Tibial nerve (tissue), 4 donors: ENCODE results near the gene PDCD4. TPM values are rescaled to one million over a fixed set of nuclear protein-coding genes. Genes with fewer than 3 reads are reported as not detected.
A peak's percentile ranks its signal among the peaks of the same experiment; 100 is the strongest.

ENCODE experiments used
- DNase-seq, 2 donors: peaks; one replicate each; pipeline ENCODE4 v3.0.0-alpha.2; 2019; ENCODE audit warnings: low spot score in 2 of 2
- H3K27ac ChIP-seq, 4 donors: fragments of 200-600 bp; sonication (generic) in 3 of 4; one replicate each; pipeline ENCODE4 v1.5.1; 2017 to 2019; ENCODE audit warnings: mild to moderate bottlenecking in 1 of 4
- H3K27me3 ChIP-seq, 2 donors: fragments of 200-600 bp; sonication (generic) in 1 of 2; one replicate each; pipeline versions ENCODE4 v1.5.1 to v1.6.0; 2017 to 2019
- H3K36me3 ChIP-seq, 3 donors: fragments of 200-600 bp; sonication (generic); one replicate each; pipeline ENCODE4 v1.5.1; 2018 to 2019
- H3K4me1 ChIP-seq, 4 donors: fragments of 200-600 bp; sonication (generic) in 3 of 4; one replicate each; pipeline ENCODE4 v1.5.1; 2017 to 2019
- H3K4me3 ChIP-seq, 4 donors: fragments of 200-600 bp; sonication (generic) in 3 of 4; one replicate each; pipeline ENCODE4 v1.5.1; 2017 to 2019; ENCODE audit warnings: mild to moderate bottlenecking in 1 of 4, moderate library complexity in 1 of 4
- H3K9me3 ChIP-seq, 4 donors: fragments of 200-600 bp; sonication (generic) in 3 of 4; one replicate each; pipeline ENCODE4 v1.5.1; 2017 to 2019
- EP300 ChIP-seq, 2 donors: sonication (generic); formaldehyde crosslinking; IDR thresholded peaks; one replicate each; pipeline ENCODE4 v1.6.1; 2017; ENCODE audit warnings: antibody characterized with exemption in 2 of 2, mild to moderate bottlenecking in 1 of 2
- POLR2A ChIP-seq, 2 donors: fragments of 450-650 bp; IDR thresholded peaks; one replicate each; pipeline ENCODE4 v1.6.1; 2017; ENCODE audit warnings: antibody characterized with exemption in 2 of 2, mild to moderate bottlenecking in 2 of 2, moderate library complexity in 2 of 2
- WGBS, 2 donors: methylation state at CpG; one replicate each; pipeline ENCODE4 v1.1.5; 2018; 5-methylcytosine and 5-hydroxymethylcytosine counted together
- total RNA-seq, 4 donors: library from RNA; depleted of rRNA; stranded (reverse); fragments of >200 nt; gene quantifications; one replicate each; pipeline ENCODE4 v1.1.0, GENCODE V29; 2016
- TF ChIP-seq, protein P1 (sequence below), 5 experiments: fragments of 200-600 bp in 3 of 5; fragments of 450-650 bp in 2 of 5; sonication (generic) in 3 of 5; IDR thresholded peaks; one replicate each; pipeline ENCODE4 v1.5.1; 2016 to 2019; ENCODE audit warnings: antibody characterized with exemption in 5 of 5, mild to moderate bottlenecking in 3 of 5, moderate library complexity in 2 of 5

PDCD4 gene
- total RNA-seq, 4 donors from 2014 or later = 68.6 to 109 (median 82.7) TPM

DNA sequence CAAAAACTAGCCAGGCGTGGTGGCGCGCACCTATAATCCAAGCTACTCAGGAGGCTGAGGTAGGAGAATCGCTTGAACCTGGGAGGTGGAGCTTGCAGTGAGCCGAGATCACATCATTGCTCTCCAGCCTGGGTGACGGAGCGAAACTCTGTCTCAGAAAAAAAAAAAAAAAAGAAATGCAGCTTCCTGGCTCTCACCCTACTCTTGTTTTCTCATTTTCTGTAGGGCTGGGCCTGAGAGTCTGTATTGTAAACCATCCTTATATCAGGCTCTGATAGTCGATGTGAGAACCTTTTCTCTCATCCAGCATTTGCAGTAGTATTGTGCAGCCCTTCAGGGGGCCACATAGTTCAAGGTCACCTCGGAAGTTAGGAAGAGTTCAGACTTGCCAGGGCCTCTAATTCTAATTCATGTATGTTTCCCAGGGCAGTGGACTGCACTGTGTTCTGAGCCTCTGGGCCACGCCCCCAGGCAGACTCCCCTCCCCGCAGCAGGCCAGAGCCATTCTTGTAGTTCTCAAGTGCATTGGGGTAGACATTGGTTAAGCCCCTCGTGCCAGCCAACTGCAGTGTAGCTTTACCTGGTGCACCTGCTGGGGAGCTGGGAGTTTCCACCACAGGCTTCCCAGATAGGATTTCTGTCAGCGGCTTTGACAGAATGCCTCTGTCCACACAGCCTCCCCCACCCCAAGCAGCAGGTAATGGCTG is 38.3 kb upstream of the PDCD4 start:
- Histone ChIP-seq H3K4me1 (peaks cover 0 to 38% (median 11%) of the 10 kb centered on the region in 4 donors), H3K4me3 (no peak overlapping the region), H3K27me3 (no peaks in the 10 kb centered on the region), H3K27ac (no peak overlapping the region), H3K9me3 (no peaks in the 10 kb centered on the region), H3K36me3 (no peaks in the 10 kb centered on the region)
- WGBS, 2 donors = 86% methylated on average over 12 of the region's 13 CpGs
- no peak for DNase-seq
- TF ChIP-seq EP300 (IDR thresholded peaks at IDR 0.05) (no peak), POLR2A (IDR thresholded peaks at IDR 0.05) (no peak)
- TF ChIP-seq, protein P1, sequence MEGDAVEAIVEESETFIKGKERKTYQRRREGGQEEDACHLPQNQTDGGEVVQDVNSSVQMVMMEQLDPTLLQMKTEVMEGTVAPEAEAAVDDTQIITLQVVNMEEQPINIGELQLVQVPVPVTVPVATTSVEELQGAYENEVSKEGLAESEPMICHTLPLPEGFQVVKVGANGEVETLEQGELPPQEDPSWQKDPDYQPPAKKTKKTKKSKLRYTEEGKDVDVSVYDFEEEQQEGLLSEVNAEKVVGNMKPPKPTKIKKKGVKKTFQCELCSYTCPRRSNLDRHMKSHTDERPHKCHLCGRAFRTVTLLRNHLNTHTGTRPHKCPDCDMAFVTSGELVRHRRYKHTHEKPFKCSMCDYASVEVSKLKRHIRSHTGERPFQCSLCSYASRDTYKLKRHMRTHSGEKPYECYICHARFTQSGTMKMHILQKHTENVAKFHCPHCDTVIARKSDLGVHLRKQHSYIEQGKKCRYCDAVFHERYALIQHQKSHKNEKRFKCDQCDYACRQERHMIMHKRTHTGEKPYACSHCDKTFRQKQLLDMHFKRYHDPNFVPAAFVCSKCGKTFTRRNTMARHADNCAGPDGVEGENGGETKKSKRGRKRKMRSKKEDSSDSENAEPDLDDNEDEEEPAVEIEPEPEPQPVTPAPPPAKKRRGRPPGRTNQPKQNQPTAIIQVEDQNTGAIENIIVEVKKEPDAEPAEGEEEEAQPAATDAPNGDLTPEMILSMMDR (IDR thresholded peaks at IDR 0.05) = no peak

GRCh38 chr10:110833941-110834628 is 37.6 kb upstream of the PDCD4 start:
- TF ChIP-seq, protein P1 (IDR thresholded peaks at IDR 0.05) = no peak
- TF ChIP-seq POLR2A (IDR thresholded peaks at IDR 0.05) = no peak
- TF ChIP-seq EP300 (IDR thresholded peaks at IDR 0.05) = no peak
- Histone ChIP-seq H3K27me3 (no peaks in the 10 kb centered on the region), H3K27ac (peak overlapping the region in 1 of 4 donors; percentile 37), H3K4me3 (no peak overlapping the region), H3K36me3 (no peaks in the 10 kb centered on the region), H3K9me3 (no peaks in the 10 kb centered on the region), H3K4me1 (peaks cover 0 to 42% (median 11%) of the 10 kb centered on the region in 4 donors)
- WGBS, 2 donors = 85 to 86% methylated on average over 14 of the region's 14 CpGs
- no peak for DNase-seq

GRCh38 chr10:110834629-110835301 is 37.0 kb upstream of the PDCD4 start:
- WGBS, 2 donors = 47 to 49% methylated on average over 6 of the region's 6 CpGs
- Histone ChIP-seq H3K4me1 (peaks cover 0 to 44% (median 11%) of the 10 kb centered on the region in 4 donors), H3K27ac (peak overlapping the region in 1 of 4 donors; percentile 37), H3K4me3 (no peak overlapping the region), H3K27me3 (no peaks in the 10 kb centered on the region), H3K36me3 (no peaks in the 10 kb centered on the region), H3K9me3 (no peaks in the 10 kb centered on the region)
- no peak for TF ChIP-seq POLR2A (IDR thresholded peaks at IDR 0.05)
- TF ChIP-seq, protein P1 (IDR thresholded peaks at IDR 0.05) = no peak
- no peak for TF ChIP-seq EP300 (IDR thresholded peaks at IDR 0.05)
- no peak for DNase-seq

GRCh38 chr10:110835841-110836240 is 35.9 kb upstream of the PDCD4 start:
- TF ChIP-seq, protein P1 (IDR thresholded peaks at IDR 0.05) = no peak
- TF ChIP-seq EP300 (IDR thresholded peaks at IDR 0.05) (no peak), POLR2A (IDR thresholded peaks at IDR 0.05) (no peak)
- WGBS, 2 donors = 61 to 69% methylated on average over 7 of the region's 7 CpGs
- no peak for DNase-seq
- H3K4me3 ChIP-seq = no peak overlapping the region
- H3K27me3 ChIP-seq = no peaks in the 10 kb centered on the region
- peaks cover 0 to 55% (median 14%) of the 10 kb centered on the region in 4 donors for H3K4me1 ChIP-seq
- no peaks in the 10 kb centered on the region for H3K9me3 ChIP-seq
- no peaks in the 10 kb centered on the region for H3K36me3 ChIP-seq
- peak overlapping the region in 1 of 4 donors; percentile 47 for H3K27ac ChIP-seq
